OCI-LY1 (cell line): Measurements from ENCODE around the gene CFAP58.

Experiments used
- H2AFZ ChIP-seq: fragments of 200-600 bp; sonication (generic), shearing (Covaris generic); 2 replicates; pipeline ENCODE4 v1.6.0; 2014; ENCODE audit warnings: antibody characterized with exemption, mild to moderate bottlenecking, low read length
- H3F3A ChIP-seq: fragments of 200-600 bp; sonication (generic), shearing (Covaris generic); 2 replicates; pipeline ENCODE4 v1.6.0; 2014; ENCODE audit warnings: mild to moderate bottlenecking, antibody characterized with exemption, low read length, moderate library complexity; ENCODE audit not compliant: insufficient read depth
- H3K27ac ChIP-seq: fragments of 200-600 bp; sonication (generic); 2 replicates; pipeline ENCODE4 v1.5.1; 2014; ENCODE audit warnings: low read length, mixed run types, mild to moderate bottlenecking, low read depth; ENCODE audit not compliant: poor library complexity, severe bottlenecking
- H3K27me3 ChIP-seq: fragments of 200-600 bp; sonication (generic); 2 replicates; pipeline ENCODE4 v1.6.0; 2014; ENCODE audit warnings: antibody characterized with exemption, mild to moderate bottlenecking, low read length, moderate library complexity; ENCODE audit not compliant: insufficient read depth
- H3K36me3 ChIP-seq: fragments of 200-600 bp; sonication (generic); 2 replicates; pipeline ENCODE4 v1.6.1; 2014; ENCODE audit warnings: mild to moderate bottlenecking, antibody characterized with exemption, low read length, moderate library complexity, mixed read lengths; ENCODE audit not compliant: insufficient read depth
- H3K4me1 ChIP-seq: fragments of 200-600 bp; sonication (generic); 2 replicates; pipeline ENCODE4 v1.5.1; 2014; ENCODE audit warnings: mild to moderate bottlenecking, low read length, moderate library complexity; ENCODE audit not compliant: insufficient read depth, severe bottlenecking
- H3K4me2 ChIP-seq: fragments of 200-600 bp; sonication (generic), shearing (Covaris generic); 2 replicates; pipeline ENCODE4 v1.6.1; 2014; ENCODE audit warnings: low read length
- H3K4me3 ChIP-seq: fragments of 200-600 bp; sonication (generic); 2 replicates; pipeline ENCODE4 v1.5.1; 2014; ENCODE audit warnings: low read length, low read depth, mild to moderate bottlenecking, mixed read lengths; ENCODE audit not compliant: poor library complexity, severe bottlenecking
- H3K79me2 ChIP-seq: fragments of 200-600 bp; shearing (Covaris generic); 2 replicates; pipeline ENCODE4 v1.6.1; 2016; ENCODE audit warnings: mixed run types, low read length, mixed read lengths; ENCODE audit not compliant: insufficient read depth
- H3K9ac ChIP-seq: fragments of 200-600 bp; sonication (generic), shearing (Covaris generic); 2 replicates; pipeline ENCODE4 v1.6.1; 2014; ENCODE audit warnings: mild to moderate bottlenecking, low read length, mixed read lengths
- H3K9me2 ChIP-seq: fragments of 200-600 bp; sonication (generic), shearing (Covaris generic); 2 replicates; pipeline ENCODE4 v1.6.1; 2014; ENCODE audit warnings: low read depth, mild to moderate bottlenecking, low read length, mixed read lengths
- H3K9me3 ChIP-seq: fragments of 200-600 bp; shearing (Covaris generic); 2 replicates; pipeline ENCODE4 v1.6.1; 2014; ENCODE audit warnings: low read length, mixed read lengths
- H4K20me1 ChIP-seq: fragments of 200-600 bp; sonication (generic), shearing (Covaris generic); 2 replicates; pipeline ENCODE4 v1.6.0; 2016; ENCODE audit warnings: mild to moderate bottlenecking, low read length; ENCODE audit not compliant: insufficient read depth
- EZH2 ChIP-seq: fragments of 200-600 bp; sonication (generic), shearing (Covaris generic); IDR thresholded peaks from 2 replicates; pipeline ENCODE4 v1.8.0; 2017; ENCODE audit warnings: borderline replicate concordance, mixed run types, mild to moderate bottlenecking, antibody characterized with exemption, low read length, moderate library complexity, mixed read lengths
- TF ChIP-seq, protein P1 (sequence below): fragments of 200-600 bp; sonication (generic), shearing (Covaris generic); IDR thresholded peaks from 2 replicates; pipeline ENCODE4 v1.5.1; 2017; ENCODE audit warnings: mild to moderate bottlenecking, antibody characterized with exemption, low read length, moderate library complexity, mixed read lengths

The CFAP58 gene

DNA sequence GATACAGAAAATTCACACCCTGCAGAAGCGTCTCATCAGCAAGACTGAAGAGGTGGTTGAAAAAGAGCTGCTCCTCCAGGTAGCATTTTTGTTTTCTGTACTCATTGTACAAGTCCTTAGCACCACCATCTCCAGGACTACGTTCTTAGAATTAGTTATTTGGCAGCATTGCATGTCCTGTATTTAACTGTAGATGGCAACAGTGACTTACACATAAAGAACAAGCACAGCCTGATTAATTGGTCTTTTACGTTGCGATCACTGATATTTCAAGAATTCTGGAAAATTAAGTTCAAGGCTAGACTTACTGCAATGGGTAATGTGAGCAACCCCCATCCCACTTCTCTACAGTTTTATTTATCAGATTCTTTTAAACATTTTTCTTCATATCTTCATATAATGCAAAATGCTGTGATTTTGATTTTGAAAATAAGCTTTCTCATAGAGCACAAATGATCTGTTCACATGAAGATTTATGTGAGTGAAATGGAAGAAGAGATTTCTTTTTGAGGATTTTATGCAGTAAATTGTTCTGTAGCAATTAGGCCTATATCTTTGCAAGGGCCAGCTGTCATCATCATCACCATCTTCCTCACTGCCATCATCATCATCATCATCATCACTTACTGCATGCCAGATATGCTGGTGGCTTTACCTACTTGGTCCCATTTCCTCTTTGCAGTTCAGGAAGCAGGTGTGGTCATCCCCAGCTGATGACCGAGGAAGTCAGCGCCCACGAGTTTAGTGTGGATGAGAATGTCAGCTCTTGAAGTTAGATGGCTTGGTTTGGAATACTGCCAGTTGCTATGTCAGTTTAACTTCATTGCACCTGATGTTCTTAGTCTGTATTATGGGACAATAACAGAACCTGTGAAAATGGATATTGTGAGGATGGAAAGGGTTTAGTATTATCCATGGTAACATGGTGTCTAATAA is 53.4 kb downstream of the CFAP58 start:
- H3K79me2 ChIP-seq: no peaks in the 10 kb centered on the region
- H3K27me3 ChIP-seq: no peaks in the 10 kb centered on the region; the same call in 1 of the 2 replicates
- no peaks in the 10 kb centered on the region for H3K36me3 ChIP-seq
- no peak overlapping the region for H3K9ac ChIP-seq
- TF ChIP-seq, protein P1, sequence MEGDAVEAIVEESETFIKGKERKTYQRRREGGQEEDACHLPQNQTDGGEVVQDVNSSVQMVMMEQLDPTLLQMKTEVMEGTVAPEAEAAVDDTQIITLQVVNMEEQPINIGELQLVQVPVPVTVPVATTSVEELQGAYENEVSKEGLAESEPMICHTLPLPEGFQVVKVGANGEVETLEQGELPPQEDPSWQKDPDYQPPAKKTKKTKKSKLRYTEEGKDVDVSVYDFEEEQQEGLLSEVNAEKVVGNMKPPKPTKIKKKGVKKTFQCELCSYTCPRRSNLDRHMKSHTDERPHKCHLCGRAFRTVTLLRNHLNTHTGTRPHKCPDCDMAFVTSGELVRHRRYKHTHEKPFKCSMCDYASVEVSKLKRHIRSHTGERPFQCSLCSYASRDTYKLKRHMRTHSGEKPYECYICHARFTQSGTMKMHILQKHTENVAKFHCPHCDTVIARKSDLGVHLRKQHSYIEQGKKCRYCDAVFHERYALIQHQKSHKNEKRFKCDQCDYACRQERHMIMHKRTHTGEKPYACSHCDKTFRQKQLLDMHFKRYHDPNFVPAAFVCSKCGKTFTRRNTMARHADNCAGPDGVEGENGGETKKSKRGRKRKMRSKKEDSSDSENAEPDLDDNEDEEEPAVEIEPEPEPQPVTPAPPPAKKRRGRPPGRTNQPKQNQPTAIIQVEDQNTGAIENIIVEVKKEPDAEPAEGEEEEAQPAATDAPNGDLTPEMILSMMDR: peak; percentile 54
- TF ChIP-seq EZH2: no peak
- H3F3A ChIP-seq: no peaks in the 10 kb centered on the region
- H3K9me3 ChIP-seq: no peaks in the 10 kb centered on the region
- no peak overlapping the region for H3K4me2 ChIP-seq
- H3K27ac ChIP-seq: no peak overlapping the region
- H3K4me3 ChIP-seq: no peak overlapping the region
- no peaks in the 10 kb centered on the region for H3K9me2 ChIP-seq
- H2AFZ ChIP-seq: no peak overlapping the region
- H3K4me1 ChIP-seq: no peaks in the 10 kb centered on the region
- H4K20me1 ChIP-seq: no peaks in the 10 kb centered on the region

DNA sequence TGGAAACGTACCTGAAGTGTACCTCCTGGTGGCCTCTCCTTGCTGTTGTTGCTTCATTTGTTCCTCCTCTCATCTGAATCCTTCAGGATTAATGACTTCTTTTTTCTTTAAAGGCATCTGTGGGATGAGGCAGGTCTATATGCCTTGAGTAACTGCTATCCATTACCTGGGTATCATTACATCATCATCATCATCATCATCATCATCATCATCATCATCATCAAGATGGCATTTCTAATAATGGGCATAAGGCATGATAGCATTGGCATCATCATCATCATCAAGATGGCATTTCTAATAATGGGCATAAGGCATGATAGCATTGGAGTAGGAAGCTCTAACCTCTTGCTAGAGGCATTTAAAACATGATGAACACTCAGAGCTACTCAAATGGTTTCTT is 59.9 kb downstream of the CFAP58 start:
- H3K9me2 ChIP-seq: no peaks in the 10 kb centered on the region
- H3K4me2 ChIP-seq: no peak overlapping the region
- no peaks in the 10 kb centered on the region for H3K36me3 ChIP-seq
- H3K4me1 ChIP-seq: no peaks in the 10 kb centered on the region
- H3K27me3 ChIP-seq: no peaks in the 10 kb centered on the region
- TF ChIP-seq, protein P1: no peak
- no peak for TF ChIP-seq EZH2
- no peak overlapping the region for H3K4me3 ChIP-seq
- no peak overlapping the region for H2AFZ ChIP-seq
- H3K27ac ChIP-seq: no peak overlapping the region
- no peaks in the 10 kb centered on the region for H4K20me1 ChIP-seq
- no peaks in the 10 kb centered on the region for H3K79me2 ChIP-seq
- no peak overlapping the region for H3K9ac ChIP-seq
- H3K9me3 ChIP-seq: no peaks in the 10 kb centered on the region
- H3F3A ChIP-seq: no peaks in the 10 kb centered on the region

DNA sequence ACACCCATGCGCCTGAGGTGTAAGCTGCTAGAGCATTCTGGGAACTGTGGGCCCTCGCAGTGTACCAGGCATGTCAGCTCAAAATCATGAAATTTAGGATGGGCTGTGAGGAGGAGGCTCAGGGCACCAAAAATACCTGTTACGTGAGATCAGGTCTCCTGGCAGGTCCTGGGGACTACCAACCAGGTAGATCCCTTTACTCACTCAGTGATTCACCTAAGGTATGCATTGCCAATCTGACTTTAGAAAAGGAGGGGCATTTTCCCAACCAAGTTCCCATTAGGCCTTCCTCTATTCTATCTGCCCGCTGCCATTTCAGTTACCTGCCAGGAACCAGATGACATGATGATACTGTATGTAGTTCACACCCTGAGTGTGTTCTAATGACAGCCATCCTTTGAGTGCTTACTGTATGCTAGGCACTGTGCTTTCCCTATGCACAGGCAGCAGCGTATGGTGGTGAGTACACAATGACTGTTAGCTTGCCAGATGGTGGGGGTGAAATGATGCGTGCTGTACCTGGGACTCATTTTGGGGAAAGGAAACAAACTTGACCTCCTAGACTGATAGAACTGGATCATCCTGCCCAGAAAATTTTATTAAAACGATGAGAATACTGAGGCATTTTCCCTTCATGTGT is 62.0 kb downstream of the CFAP58 start:
- H3K79me2 ChIP-seq: no peaks in the 10 kb centered on the region
- no peak overlapping the region for H3K4me3 ChIP-seq
- no peak overlapping the region for H2AFZ ChIP-seq
- H3K27ac ChIP-seq: no peak overlapping the region
- no peaks in the 10 kb centered on the region for H3K9me3 ChIP-seq
- H3K36me3 ChIP-seq: no peaks in the 10 kb centered on the region
- H3K9me2 ChIP-seq: no peaks in the 10 kb centered on the region
- H3F3A ChIP-seq: no peaks in the 10 kb centered on the region
- TF ChIP-seq, protein P1: no peak
- no peak for TF ChIP-seq EZH2
- H4K20me1 ChIP-seq: no peaks in the 10 kb centered on the region
- no peak overlapping the region for H3K9ac ChIP-seq
- H3K27me3 ChIP-seq: no peaks in the 10 kb centered on the region
- H3K4me2 ChIP-seq: no peak overlapping the region
- H3K4me1 ChIP-seq: no peaks in the 10 kb centered on the region
